CD4-positive, alpha-beta T cell treated with Interleukin-6 for 4 hours (primary cell): ENCODE data around the gene DGCR8.
A peak's percentile ranks its signal among the peaks of the same experiment; 100 is the strongest.
"Not testable (repeated sequence)": the region's sequence is repeated elsewhere in the genome, so short reads cannot be mapped to it uniquely, and the experiment has no call there.

ENCODE experiments used
- DNase-seq: peaks from one replicate; pipeline ENCODE4 v3.0.0-alpha.2; 2020; ENCODE audit warnings: mixed read lengths

Gene DGCR8

GRCh38 chr22:20053407-20054033, 26.5 kb upstream of the DGCR8 start:
- no peak for DNase-seq

- no peak for DNase-seq
Observed at GRCh38 chr22:20054034-20054427, 26.0 kb upstream of the DGCR8 start.

- no peak for DNase-seq
Observed at GRCh38 chr22:20054485-20054884, 25.6 kb upstream of the DGCR8 start.

GRCh38 chr22:20055144-20055543, 24.9 kb upstream of the DGCR8 start:
- DNase-seq: no peak

GRCh38 chr22:20055654-20056053, 24.4 kb upstream of the DGCR8 start:
- DNase-seq: no peak

GRCh38 chr22:20056161-20056560, 23.9 kb upstream of the DGCR8 start:
- no peak for DNase-seq

GRCh38 chr22:20056696-20057386, 23.2 kb upstream of the DGCR8 start:
- no peak for DNase-seq

GRCh38 chr22:20057596-20058268, 22.3 kb upstream of the DGCR8 start:
- no peak for DNase-seq

GRCh38 chr22:20058989-20059770, 20.9 kb upstream of the DGCR8 start:
- no peak for DNase-seq

- DNase-seq: peak; percentile 23
Observed at GRCh38 chr22:20060700-20061480, 19.2 kb upstream of the DGCR8 start.

GRCh38 chr22:20061481-20061861, 18.6 kb upstream of the DGCR8 start:
- DNase-seq: no peak

GRCh38 chr22:20062043-20062765, 17.8 kb upstream of the DGCR8 start:
- no peak for DNase-seq

- no peak for DNase-seq
Observed at GRCh38 chr22:20062766-20063083, 17.3 kb upstream of the DGCR8 start.

- DNase-seq: no peak
Observed at GRCh38 chr22:20063271-20064139, 16.5 kb upstream of the DGCR8 start.

- DNase-seq: no peak
Observed at GRCh38 chr22:20064140-20064480, 15.9 kb upstream of the DGCR8 start.

GRCh38 chr22:20064545-20065262, 15.3 kb upstream of the DGCR8 start:
- no peak for DNase-seq

- DNase-seq: no peak
Observed at GRCh38 chr22:20065896-20066616, 14.0 kb upstream of the DGCR8 start.

GRCh38 chr22:20066617-20067383, 13.2 kb upstream of the DGCR8 start:
- DNase-seq: no peak

GRCh38 chr22:20067384-20067682, 12.7 kb upstream of the DGCR8 start:
- DNase-seq: not testable (repeated sequence)
